GM23338 (cell line): ENCODE measurements around the gene PHAX. TPM values are rescaled to one million over a fixed set of nuclear protein-coding genes. Genes with fewer than 3 reads are reported as not detected.

Source experiments
- ATAC-seq: fragments of 200-7000 bp; cut with Tn5 transposase; 3 replicates; pipeline ENCODE4 v1.9.1; 2020
- DNase-seq: peaks from one replicate; pipeline ENCODE4 v3.0.0-alpha.2; 2015; ENCODE audit warnings: low spot score
- H2AFZ ChIP-seq: fragments of 200-600 bp; sonication (generic); 2 replicates; pipeline ENCODE4 v1.8.0; 2016; ENCODE audit warnings: antibody characterized with exemption, mild to moderate bottlenecking, moderate library complexity
- H3F3A ChIP-seq: fragments of 200-600 bp; sonication (generic); replicated peaks from 2 replicates; pipeline ENCODE4 v1.8.0; 2017; ENCODE audit warnings: antibody characterized with exemption, mixed run types, low read depth
- H3K27ac ChIP-seq: fragments of 200-600 bp; sonication (generic); 2 replicates; pipeline ENCODE4 v1.6.1; 2016; ENCODE audit warnings: low read depth
- H3K27me3 ChIP-seq: fragments of 200-600 bp; sonication (generic); 2 replicates; pipeline ENCODE4 v1.8.0; 2016; ENCODE audit warnings: mild to moderate bottlenecking, mixed run types, moderate library complexity; ENCODE audit not compliant: insufficient read depth
- H3K36me3 ChIP-seq: fragments of 200-600 bp; sonication (generic); 2 replicates; pipeline ENCODE4 v1.8.0; 2016; ENCODE audit warnings: mild to moderate bottlenecking; ENCODE audit not compliant: insufficient read depth
- H3K4me1 ChIP-seq: fragments of 200-600 bp; sonication (generic); 2 replicates; pipeline ENCODE4 v1.8.0; 2016; ENCODE audit warnings: mild to moderate bottlenecking, moderate library complexity; ENCODE audit not compliant: insufficient read depth
- H3K4me2 ChIP-seq: fragments of 200-600 bp; sonication (generic); 2 replicates; pipeline ENCODE4 v1.7.1; 2017; ENCODE audit warnings: mixed run types
- H3K4me3 ChIP-seq: fragments of 200-600 bp; sonication (generic); 2 replicates; pipeline ENCODE4 v1.6.1; 2016; ENCODE audit warnings: mixed run types
- H3K79me2 ChIP-seq: fragments of 200-600 bp; sonication (generic); replicated peaks from 2 replicates; pipeline ENCODE4 v1.8.0; 2017; ENCODE audit warnings: mild to moderate bottlenecking; ENCODE audit not compliant: insufficient read depth
- H3K9me2 ChIP-seq: fragments of 200-600 bp; sonication (generic); 2 replicates; pipeline ENCODE4 v1.8.0; 2017; ENCODE audit not compliant: insufficient read depth
- H4K20me1 ChIP-seq: fragments of 200-600 bp; sonication (generic); replicated peaks from 2 replicates; pipeline ENCODE4 v1.8.0; 2017; ENCODE audit warnings: mild to moderate bottlenecking; ENCODE audit not compliant: insufficient read depth
- H3K27ac Mint-ChIP-seq: 2 replicates; pipeline ENCODE4 v1.8.0; 2020; ENCODE audit warnings: inconsistent platforms, mild to moderate bottlenecking, moderate library complexity, mixed read lengths
- H3K27me3 Mint-ChIP-seq: 3 replicates; pipeline ENCODE4 v1.8.0; 2022; ENCODE audit warnings: low read depth, mild to moderate bottlenecking, moderate library complexity, mixed read lengths, inconsistent platforms; ENCODE audit not compliant: insufficient read depth, poor library complexity
- H3K36me3 Mint-ChIP-seq: 3 replicates; pipeline ENCODE4 v1.8.0; 2021; ENCODE audit warnings: low read depth, mild to moderate bottlenecking, inconsistent platforms, moderate library complexity, mixed read lengths
- H3K4me1 Mint-ChIP-seq: 3 replicates; pipeline ENCODE4 v1.8.0; 2020; ENCODE audit warnings: mild to moderate bottlenecking, inconsistent platforms, mixed read lengths
- H3K4me3 Mint-ChIP-seq: 3 replicates; pipeline ENCODE4 v1.8.0; 2021; ENCODE audit warnings: moderate library complexity, mild to moderate bottlenecking, inconsistent platforms, mixed read lengths
- H3K9me3 Mint-ChIP-seq: 3 replicates; pipeline ENCODE4 v1.8.0; 2020; ENCODE audit warnings: moderate library complexity, mild to moderate bottlenecking, inconsistent platforms, mixed read lengths
- CREB1 ChIP-seq: fragments of 250-450 bp; sonication (Bioruptor Pico); IDR thresholded peaks from 2 replicates; pipeline ENCODE4 v1.5.0; 2020; ENCODE audit warnings: low read depth, mild to moderate bottlenecking, moderate library complexity
- CTCF ChIP-seq, 2 experiments: fragments of 200-600 bp in 1 of 2; sonication (generic) in 1 of 2; conservative IDR thresholded peaks; 2 replicates each; pipeline versions ENCODE4 v1.5.1 to v1.6.1; 2016 to 2017; ENCODE audit warnings: antibody characterized with exemption in 2 of 2, low read depth in 2 of 2, mild to moderate bottlenecking in 2 of 2, moderate library complexity in 1 of 2
- ETS1 ChIP-seq: IDR thresholded peaks from 2 replicates; pipeline ENCODE4 v1.6.1; 2016; ENCODE audit warnings: antibody characterized with exemption
- EZH2 ChIP-seq: fragments of 200-600 bp; sonication (generic); IDR thresholded peaks from one replicate; pipeline ENCODE4 v1.8.0; 2017; ENCODE audit warnings: antibody characterized with exemption, mild to moderate bottlenecking, low read depth; ENCODE audit not compliant: unreplicated experiment
- EZH2phosphoT487 ChIP-seq: fragments of 200-600 bp; sonication (generic); IDR thresholded peaks from one replicate; pipeline ENCODE4 v1.8.1; 2018; ENCODE audit warnings: antibody characterized with exemption; ENCODE audit not compliant: unreplicated experiment
- JUNB ChIP-seq: IDR thresholded peaks from one replicate; pipeline ENCODE4 v1.6.1; 2016; ENCODE audit warnings: antibody characterized with exemption; ENCODE audit not compliant: unreplicated experiment
- NANOG ChIP-seq: IDR thresholded peaks from 2 replicates; pipeline ENCODE4 v1.6.1; 2016; ENCODE audit warnings: antibody characterized with exemption, borderline replicate concordance
- POLR2AphosphoS5 ChIP-seq: IDR thresholded peaks from 2 replicates; pipeline ENCODE4 v1.6.1; 2016; ENCODE audit warnings: antibody characterized with exemption, low read depth
- REST ChIP-seq: IDR thresholded peaks from one replicate; pipeline ENCODE4 v1.6.1; 2018; ENCODE audit warnings: antibody characterized with exemption; ENCODE audit not compliant: unreplicated experiment
- STAT1 ChIP-seq: IDR thresholded peaks from one replicate; pipeline ENCODE4 v1.6.1; 2016; ENCODE audit warnings: antibody characterized with exemption; ENCODE audit not compliant: unreplicated experiment
- ZNF114 ChIP-seq: fragments of 250-450 bp; sonication (Bioruptor Pico); IDR thresholded peaks from 2 replicates; pipeline ENCODE4 v1.5.0; 2020; ENCODE audit warnings: mild to moderate bottlenecking, moderate library complexity
- ZNF331 ChIP-seq: fragments of 250-450 bp; sonication (Bioruptor Pico); IDR thresholded peaks from 2 replicates; pipeline ENCODE4 v1.5.0; 2020; ENCODE audit warnings: low read depth, mild to moderate bottlenecking, moderate library complexity
- ZNF462 ChIP-seq: fragments of 250-450 bp; sonication (Bioruptor Pico); IDR thresholded peaks from 2 replicates; pipeline ENCODE4 v1.5.0; 2020; ENCODE audit warnings: mild to moderate bottlenecking, moderate library complexity
- polyA plus RNA-seq: library from polyadenylated mRNA; unstranded; fragments of >200 nt; fragmentation: Nextera tagmentation; extraction: Ambion mirVana; gene quantifications from 2 replicates; pipeline ENCODE4 v1.2.1, GENCODE V29; 2016
- total RNA-seq: library from RNA; depleted of rRNA; stranded (reverse); fragments of >200 nt; shearing (Covaris generic); gene quantifications from 2 replicates; pipeline ENCODE4 v1.2.3, GENCODE V29; 2014

PHAX gene
- total and polyA plus RNA-seq, 2 experiments from 2014 or later: 75.9 to 140 TPM

- no peak overlapping the region for H3K27ac Mint-ChIP-seq
- TF ChIP-seq EZH2phosphoT487 (no peak), CTCF (conservative IDR thresholded peaks at IDR 0.05; ENCODE audit: low read depth in 2 of 2) (no peak), ETS1 (no peak), REST (no peak), NANOG (no peak), CREB1 (no peak), JUNB (no peak), STAT1 (no peak), ZNF331 (CRISPR knock-in tag) (no peak), ZNF462 (CRISPR knock-in tag) (no peak), POLR2AphosphoS5 (no peak), EZH2 (no peak), ZNF114 (CRISPR knock-in tag) (no peak)
- Histone ChIP-seq H3K9me2 (no peaks in the 10 kb centered on the region), H3K36me3 (peaks cover 46% of the 10 kb centered on the region), H2AFZ (no peak overlapping the region), H3K4me3 (peak overlapping the region; percentile 34; the same call in 1 of the 2 replicates), H3F3A (peaks cover 12% of the 10 kb centered on the region), H3K79me2 (peaks cover 93% of the 10 kb centered on the region), H3K4me2 (peak overlapping the region; percentile 56; the same call in 1 of the 2 replicates), H3K27me3 (no peaks in the 10 kb centered on the region), H3K27ac (no peak overlapping the region), H3K4me1 (peaks cover 24% of the 10 kb centered on the region), H4K20me1 (peaks cover 63% of the 10 kb centered on the region)
- ATAC-seq (no peak), DNase-seq (no peak)
- peaks cover 5% of the 10 kb centered on the region for H3K27me3 Mint-ChIP-seq
- no peaks in the 10 kb centered on the region for H3K9me3 Mint-ChIP-seq
- H3K36me3 Mint-ChIP-seq: peaks cover 66% of the 10 kb centered on the region
- peaks cover 16% of the 10 kb centered on the region for H3K4me1 Mint-ChIP-seq
- H3K4me3 Mint-ChIP-seq: 0 out of 3 replicates have a peak overlapping the region, but pooled peaks have one; percentile 8
These were observed 4.8 kb downstream of the PHAX start for GRCh38 chr5:126605525-126605924.
